WTC11 (cell line): ENCODE measurements around the gene ZMAT1. TPM values are rescaled to one million over a fixed set of nuclear protein-coding genes. Genes with fewer than 3 reads are reported as not detected.

Experiments used
- ATAC-seq: fragments of 200-7000 bp; cut with Tn5 transposase; 2 replicates; pipeline ENCODE4 v1.10.0; 2021; ENCODE audit warnings: mild to moderate bottlenecking, moderate library complexity
- CTCF ChIA-PET: fragments of 300-600 bp; sonication (Branson Sonifier 250); formaldehyde crosslinking; loops from one replicate; lab custom pipeline; 2021; ENCODE audit warnings: antibody characterized with exemption; lab: Charles Lee
- POLR2A ChIA-PET: fragments of 350-600 bp; sonication (Branson Sonifier 250); formaldehyde crosslinking; loops from one replicate; lab custom pipeline; 2021; ENCODE audit warnings: antibody characterized with exemption; lab: Charles Lee
- DNase-seq: peaks from one replicate; pipeline ENCODE4 v3.0.0; 2021; ENCODE audit warnings: low spot score
- H3K27ac Mint-ChIP-seq: 2 replicates; pipeline ENCODE4 v1.8.0; 2021; ENCODE audit warnings: mixed read lengths
- H3K27me3 Mint-ChIP-seq: 2 replicates; pipeline ENCODE4 v1.8.0; 2021; ENCODE audit warnings: low read depth, mild to moderate bottlenecking, moderate library complexity, mixed read lengths
- H3K36me3 Mint-ChIP-seq: 2 replicates; pipeline ENCODE4 v1.8.0; 2021; ENCODE audit warnings: mixed read lengths
- H3K4me1 Mint-ChIP-seq: 2 replicates; pipeline ENCODE4 v1.8.0; 2022; ENCODE audit warnings: mixed read lengths
- H3K4me3 Mint-ChIP-seq: 2 replicates; pipeline ENCODE4 v1.8.0; 2021; ENCODE audit warnings: mild to moderate bottlenecking, moderate library complexity, mixed read lengths
- H3K9me3 Mint-ChIP-seq: 2 replicates; pipeline ENCODE4 v1.8.0; 2021; ENCODE audit warnings: mixed read lengths
- ESRRA ChIP-seq: sonication (generic); formaldehyde crosslinking; IDR thresholded peaks from 2 replicates; pipeline ENCODE4 v1.8.1; 2022; ENCODE audit warnings: mild to moderate bottlenecking, missing genetic modification reagents, borderline replicate concordance
- FOXJ3 ChIP-seq: sonication (generic); formaldehyde crosslinking; IDR thresholded peaks from 2 replicates; pipeline ENCODE4 v1.9.0; 2021; ENCODE audit warnings: missing genetic modification reagents, mild to moderate bottlenecking, borderline replicate concordance
- GTF2I ChIP-seq: fragments of 250-450 bp; sonication (Bioruptor Pico); conservative IDR thresholded peaks from 2 replicates; pipeline ENCODE4 v1.4.0; 2021; ENCODE audit warnings: mild to moderate bottlenecking
- MXD4 ChIP-seq: fragments of 250-450 bp; sonication (Bioruptor Pico); IDR thresholded peaks from 2 replicates; pipeline ENCODE4 v1.8.0; 2021; ENCODE audit warnings: mild to moderate bottlenecking, moderate library complexity, borderline replicate concordance
- NFYB ChIP-seq: sonication (generic); formaldehyde crosslinking; conservative IDR thresholded peaks from 2 replicates; pipeline ENCODE4 v1.8.0; 2022; ENCODE audit warnings: low read depth, missing genetic modification reagents
- SP1 ChIP-seq: sonication (generic); formaldehyde crosslinking; conservative IDR thresholded peaks from 2 replicates; pipeline ENCODE4 v1.8.1; 2022; ENCODE audit warnings: missing genetic modification reagents
- ZNF138 ChIP-seq: sonication (generic); formaldehyde crosslinking; conservative IDR thresholded peaks from 2 replicates; pipeline ENCODE4 v1.8.1; 2022; ENCODE audit warnings: mild to moderate bottlenecking, moderate library complexity, missing genetic modification reagents
- ZNF263 ChIP-seq: sonication (generic); formaldehyde crosslinking; IDR thresholded peaks from 2 replicates; pipeline ENCODE4 v1.8.1; 2022; ENCODE audit warnings: low read depth, mild to moderate bottlenecking, moderate library complexity, missing genetic modification reagents
- ZNF317 ChIP-seq: sonication (generic); formaldehyde crosslinking; IDR thresholded peaks from 2 replicates; pipeline ENCODE4 v1.8.1; 2023; ENCODE audit warnings: low read depth, mild to moderate bottlenecking, moderate library complexity, missing genetic modification reagents, borderline replicate concordance
- ZNF396 ChIP-seq: fragments of 250-450 bp; sonication (Bioruptor Pico); IDR thresholded peaks from 2 replicates; pipeline ENCODE4 v1.8.0; 2021; ENCODE audit warnings: mild to moderate bottlenecking, moderate library complexity, borderline replicate concordance
- total RNA-seq: library from RNA; stranded (reverse); gene quantifications from 3 replicates; pipeline ENCODE4 v1.2.3, GENCODE V29; 2021
- TF ChIP-seq, protein P1 (sequence below): sonication (generic); formaldehyde crosslinking; IDR thresholded peaks from 2 replicates; pipeline ENCODE4 v1.8.1; 2022; ENCODE audit warnings: low read depth, mild to moderate bottlenecking, moderate library complexity, missing genetic modification reagents, borderline replicate concordance
- TF ChIP-seq, protein P2 (sequence below): fragments of 250-450 bp; sonication (Bioruptor Pico); IDR thresholded peaks from 2 replicates; pipeline ENCODE4 v2.1.2; 2022; ENCODE audit warnings: mild to moderate bottlenecking, moderate library complexity
- TF ChIP-seq, protein P3 (sequence below): sonication (generic); formaldehyde crosslinking; IDR thresholded peaks from 2 replicates; pipeline ENCODE4 v1.8.0; 2022; ENCODE audit warnings: mild to moderate bottlenecking, missing genetic modification reagents
- TF ChIP-seq, protein P4 (sequence below): sonication (generic); formaldehyde crosslinking; IDR thresholded peaks from 2 replicates; pipeline ENCODE4 v1.8.1; 2023; ENCODE audit warnings: mild to moderate bottlenecking, missing genetic modification reagents, borderline replicate concordance
- TF ChIP-seq, protein P5 (sequence below): sonication (generic); formaldehyde crosslinking; IDR thresholded peaks from 2 replicates; pipeline ENCODE4 v1.8.1; 2023; ENCODE audit warnings: mild to moderate bottlenecking, missing genetic modification reagents, moderate library complexity
- TF ChIP-seq, protein P6 (sequence below): sonication (generic); formaldehyde crosslinking; IDR thresholded peaks from 2 replicates; pipeline ENCODE4 v1.8.1; 2023; ENCODE audit warnings: mild to moderate bottlenecking, missing genetic modification reagents, moderate library complexity
- TF ChIP-seq, protein P7 (sequence below): sonication (generic); formaldehyde crosslinking; IDR thresholded peaks from 2 replicates; pipeline ENCODE4 v1.8.1; 2022; ENCODE audit warnings: low read depth, missing genetic modification reagents, borderline replicate concordance
- TF ChIP-seq, protein P8 (sequence below): fragments of 200-600 bp; IDR thresholded peaks from 2 replicates; pipeline ENCODE4 v1.8.0; 2022; ENCODE audit warnings: antibody characterized with exemption
- TF ChIP-seq, protein P9 (sequence below): sonication (generic); formaldehyde crosslinking; IDR thresholded peaks from 2 replicates; pipeline ENCODE4 v1.8.0; 2023; ENCODE audit warnings: missing genetic modification reagents, mild to moderate bottlenecking, borderline replicate concordance

ZMAT1 gene
- total RNA-seq, 1 experiment from 2014 or later: 3.0 TPM

DNA sequence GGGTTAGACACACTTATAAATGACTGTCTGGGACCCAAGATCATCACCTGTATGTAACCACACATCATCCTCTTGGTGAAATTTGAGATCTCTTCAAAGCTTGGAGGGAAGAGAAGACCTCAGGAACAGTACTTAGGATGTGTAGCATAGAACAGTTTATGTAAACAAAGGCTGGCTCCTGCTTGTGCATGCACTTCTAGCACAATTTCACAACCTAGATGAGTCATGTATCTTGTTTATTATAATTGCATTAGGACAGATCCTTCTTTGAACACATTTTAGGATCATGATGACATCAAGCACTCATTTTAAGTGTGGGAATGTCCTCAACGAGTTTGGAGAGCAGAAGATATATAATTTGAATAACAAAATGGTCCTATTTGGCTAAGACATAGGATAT lies 26.3 kb upstream of the ZMAT1 start (continued):
- TF ChIP-seq, protein P1, sequence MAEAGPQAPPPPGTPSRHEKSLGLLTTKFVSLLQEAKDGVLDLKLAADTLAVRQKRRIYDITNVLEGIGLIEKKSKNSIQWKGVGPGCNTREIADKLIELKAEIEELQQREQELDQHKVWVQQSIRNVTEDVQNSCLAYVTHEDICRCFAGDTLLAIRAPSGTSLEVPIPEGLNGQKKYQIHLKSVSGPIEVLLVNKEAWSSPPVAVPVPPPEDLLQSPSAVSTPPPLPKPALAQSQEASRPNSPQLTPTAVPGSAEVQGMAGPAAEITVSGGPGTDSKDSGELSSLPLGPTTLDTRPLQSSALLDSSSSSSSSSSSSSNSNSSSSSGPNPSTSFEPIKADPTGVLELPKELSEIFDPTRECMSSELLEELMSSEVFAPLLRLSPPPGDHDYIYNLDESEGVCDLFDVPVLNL (CRISPR knock-in tag): no peak
- TF ChIP-seq, protein P2, sequence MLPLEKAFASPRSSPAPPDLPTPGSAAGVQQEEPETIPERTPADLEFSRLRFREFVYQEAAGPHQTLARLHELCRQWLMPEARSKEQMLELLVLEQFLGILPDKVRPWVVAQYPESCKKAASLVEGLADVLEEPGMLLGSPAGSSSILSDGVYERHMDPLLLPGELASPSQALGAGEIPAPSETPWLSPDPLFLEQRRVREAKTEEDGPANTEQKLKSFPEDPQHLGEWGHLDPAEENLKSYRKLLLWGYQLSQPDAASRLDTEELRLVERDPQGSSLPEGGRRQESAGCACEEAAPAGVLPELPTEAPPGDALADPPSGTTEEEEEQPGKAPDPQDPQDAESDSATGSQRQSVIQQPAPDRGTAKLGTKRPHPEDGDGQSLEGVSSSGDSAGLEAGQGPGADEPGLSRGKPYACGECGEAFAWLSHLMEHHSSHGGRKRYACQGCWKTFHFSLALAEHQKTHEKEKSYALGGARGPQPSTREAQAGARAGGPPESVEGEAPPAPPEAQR (CRISPR knock-in tag): no peak
- TF ChIP-seq, protein P3, sequence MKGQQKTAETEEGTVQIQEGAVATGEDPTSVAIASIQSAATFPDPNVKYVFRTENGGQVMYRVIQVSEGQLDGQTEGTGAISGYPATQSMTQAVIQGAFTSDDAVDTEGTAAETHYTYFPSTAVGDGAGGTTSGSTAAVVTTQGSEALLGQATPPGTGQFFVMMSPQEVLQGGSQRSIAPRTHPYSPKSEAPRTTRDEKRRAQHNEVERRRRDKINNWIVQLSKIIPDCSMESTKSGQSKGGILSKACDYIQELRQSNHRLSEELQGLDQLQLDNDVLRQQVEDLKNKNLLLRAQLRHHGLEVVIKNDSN (CRISPR knock-in tag): no peak
- TF ChIP-seq ZNF138 (CRISPR knock-in tag): no peak
- no peak for TF ChIP-seq ESRRA (CRISPR knock-in tag)
- TF ChIP-seq, protein P4, sequence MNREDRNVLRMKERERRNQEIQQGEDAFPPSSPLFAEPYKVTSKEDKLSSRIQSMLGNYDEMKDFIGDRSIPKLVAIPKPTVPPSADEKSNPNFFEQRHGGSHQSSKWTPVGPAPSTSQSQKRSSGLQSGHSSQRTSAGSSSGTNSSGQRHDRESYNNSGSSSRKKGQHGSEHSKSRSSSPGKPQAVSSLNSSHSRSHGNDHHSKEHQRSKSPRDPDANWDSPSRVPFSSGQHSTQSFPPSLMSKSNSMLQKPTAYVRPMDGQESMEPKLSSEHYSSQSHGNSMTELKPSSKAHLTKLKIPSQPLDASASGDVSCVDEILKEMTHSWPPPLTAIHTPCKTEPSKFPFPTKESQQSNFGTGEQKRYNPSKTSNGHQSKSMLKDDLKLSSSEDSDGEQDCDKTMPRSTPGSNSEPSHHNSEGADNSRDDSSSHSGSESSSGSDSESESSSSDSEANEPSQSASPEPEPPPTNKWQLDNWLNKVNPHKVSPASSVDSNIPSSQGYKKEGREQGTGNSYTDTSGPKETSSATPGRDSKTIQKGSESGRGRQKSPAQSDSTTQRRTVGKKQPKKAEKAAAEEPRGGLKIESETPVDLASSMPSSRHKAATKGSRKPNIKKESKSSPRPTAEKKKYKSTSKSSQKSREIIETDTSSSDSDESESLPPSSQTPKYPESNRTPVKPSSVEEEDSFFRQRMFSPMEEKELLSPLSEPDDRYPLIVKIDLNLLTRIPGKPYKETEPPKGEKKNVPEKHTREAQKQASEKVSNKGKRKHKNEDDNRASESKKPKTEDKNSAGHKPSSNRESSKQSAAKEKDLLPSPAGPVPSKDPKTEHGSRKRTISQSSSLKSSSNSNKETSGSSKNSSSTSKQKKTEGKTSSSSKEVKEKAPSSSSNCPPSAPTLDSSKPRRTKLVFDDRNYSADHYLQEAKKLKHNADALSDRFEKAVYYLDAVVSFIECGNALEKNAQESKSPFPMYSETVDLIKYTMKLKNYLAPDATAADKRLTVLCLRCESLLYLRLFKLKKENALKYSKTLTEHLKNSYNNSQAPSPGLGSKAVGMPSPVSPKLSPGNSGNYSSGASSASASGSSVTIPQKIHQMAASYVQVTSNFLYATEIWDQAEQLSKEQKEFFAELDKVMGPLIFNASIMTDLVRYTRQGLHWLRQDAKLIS: no peak
- TF ChIP-seq ZNF263 (CRISPR knock-in tag): no peak
- no peak for TF ChIP-seq ZNF396 (CRISPR knock-in tag)
- TF ChIP-seq, protein P5, sequence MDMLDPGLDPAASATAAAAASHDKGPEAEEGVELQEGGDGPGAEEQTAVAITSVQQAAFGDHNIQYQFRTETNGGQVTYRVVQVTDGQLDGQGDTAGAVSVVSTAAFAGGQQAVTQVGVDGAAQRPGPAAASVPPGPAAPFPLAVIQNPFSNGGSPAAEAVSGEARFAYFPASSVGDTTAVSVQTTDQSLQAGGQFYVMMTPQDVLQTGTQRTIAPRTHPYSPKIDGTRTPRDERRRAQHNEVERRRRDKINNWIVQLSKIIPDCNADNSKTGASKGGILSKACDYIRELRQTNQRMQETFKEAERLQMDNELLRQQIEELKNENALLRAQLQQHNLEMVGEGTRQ (CRISPR knock-in tag): no peak

DNA sequence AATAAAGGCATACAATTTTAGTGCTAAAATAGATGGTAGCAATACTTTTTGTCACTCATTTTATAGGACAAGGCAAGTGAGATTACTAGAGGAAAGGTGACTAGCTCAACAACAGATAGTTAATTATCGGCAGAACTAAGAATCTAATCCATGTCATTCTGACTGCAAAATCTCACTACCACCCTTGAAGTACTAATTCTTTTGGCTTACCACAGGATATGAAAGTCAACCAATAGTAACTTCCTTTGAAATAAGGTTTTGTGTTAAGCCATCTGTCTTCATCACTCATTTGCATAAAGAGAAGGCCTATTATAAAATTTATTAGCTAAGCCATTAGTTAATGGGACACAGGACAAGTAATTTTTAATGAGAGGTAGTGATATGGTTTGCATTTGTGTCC lies 25.3 kb upstream of the ZMAT1 start:
- H3K4me3 Mint-ChIP-seq: no peak overlapping the region
- no peak for ATAC-seq
- no peak for DNase-seq
- H3K9me3 Mint-ChIP-seq: peaks cover 34% of the 10 kb centered on the region
- ChIA-PET CTCF (no interaction called here), POLR2A (no interaction called here)
- H3K4me1 Mint-ChIP-seq: peaks cover 24% of the 10 kb centered on the region
- peaks cover 61% of the 10 kb centered on the region for H3K27me3 Mint-ChIP-seq
- H3K36me3 Mint-ChIP-seq: peaks cover 18% of the 10 kb centered on the region
- H3K27ac Mint-ChIP-seq: no peak overlapping the region
- TF ChIP-seq MXD4 (CRISPR knock-in tag) (no peak), GTF2I (no peak), NFYB (CRISPR knock-in tag) (no peak), SP1 (CRISPR knock-in tag) (no peak), ZNF317 (no peak), FOXJ3 (CRISPR knock-in tag) (no peak), ZNF396 (CRISPR knock-in tag) (no peak)
- TF ChIP-seq, protein P6, sequence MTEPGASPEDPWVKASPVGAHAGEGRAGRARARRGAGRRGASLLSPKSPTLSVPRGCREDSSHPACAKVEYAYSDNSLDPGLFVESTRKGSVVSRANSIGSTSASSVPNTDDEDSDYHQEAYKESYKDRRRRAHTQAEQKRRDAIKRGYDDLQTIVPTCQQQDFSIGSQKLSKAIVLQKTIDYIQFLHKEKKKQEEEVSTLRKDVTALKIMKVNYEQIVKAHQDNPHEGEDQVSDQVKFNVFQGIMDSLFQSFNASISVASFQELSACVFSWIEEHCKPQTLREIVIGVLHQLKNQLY: no peak
- TF ChIP-seq, protein P7, sequence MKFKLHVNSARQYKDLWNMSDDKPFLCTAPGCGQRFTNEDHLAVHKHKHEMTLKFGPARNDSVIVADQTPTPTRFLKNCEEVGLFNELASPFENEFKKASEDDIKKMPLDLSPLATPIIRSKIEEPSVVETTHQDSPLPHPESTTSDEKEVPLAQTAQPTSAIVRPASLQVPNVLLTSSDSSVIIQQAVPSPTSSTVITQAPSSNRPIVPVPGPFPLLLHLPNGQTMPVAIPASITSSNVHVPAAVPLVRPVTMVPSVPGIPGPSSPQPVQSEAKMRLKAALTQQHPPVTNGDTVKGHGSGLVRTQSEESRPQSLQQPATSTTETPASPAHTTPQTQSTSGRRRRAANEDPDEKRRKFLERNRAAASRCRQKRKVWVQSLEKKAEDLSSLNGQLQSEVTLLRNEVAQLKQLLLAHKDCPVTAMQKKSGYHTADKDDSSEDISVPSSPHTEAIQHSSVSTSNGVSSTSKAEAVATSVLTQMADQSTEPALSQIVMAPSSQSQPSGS (CRISPR knock-in tag): no peak
- TF ChIP-seq, protein P8, sequence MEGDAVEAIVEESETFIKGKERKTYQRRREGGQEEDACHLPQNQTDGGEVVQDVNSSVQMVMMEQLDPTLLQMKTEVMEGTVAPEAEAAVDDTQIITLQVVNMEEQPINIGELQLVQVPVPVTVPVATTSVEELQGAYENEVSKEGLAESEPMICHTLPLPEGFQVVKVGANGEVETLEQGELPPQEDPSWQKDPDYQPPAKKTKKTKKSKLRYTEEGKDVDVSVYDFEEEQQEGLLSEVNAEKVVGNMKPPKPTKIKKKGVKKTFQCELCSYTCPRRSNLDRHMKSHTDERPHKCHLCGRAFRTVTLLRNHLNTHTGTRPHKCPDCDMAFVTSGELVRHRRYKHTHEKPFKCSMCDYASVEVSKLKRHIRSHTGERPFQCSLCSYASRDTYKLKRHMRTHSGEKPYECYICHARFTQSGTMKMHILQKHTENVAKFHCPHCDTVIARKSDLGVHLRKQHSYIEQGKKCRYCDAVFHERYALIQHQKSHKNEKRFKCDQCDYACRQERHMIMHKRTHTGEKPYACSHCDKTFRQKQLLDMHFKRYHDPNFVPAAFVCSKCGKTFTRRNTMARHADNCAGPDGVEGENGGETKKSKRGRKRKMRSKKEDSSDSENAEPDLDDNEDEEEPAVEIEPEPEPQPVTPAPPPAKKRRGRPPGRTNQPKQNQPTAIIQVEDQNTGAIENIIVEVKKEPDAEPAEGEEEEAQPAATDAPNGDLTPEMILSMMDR: no peak
- TF ChIP-seq, protein P9, sequence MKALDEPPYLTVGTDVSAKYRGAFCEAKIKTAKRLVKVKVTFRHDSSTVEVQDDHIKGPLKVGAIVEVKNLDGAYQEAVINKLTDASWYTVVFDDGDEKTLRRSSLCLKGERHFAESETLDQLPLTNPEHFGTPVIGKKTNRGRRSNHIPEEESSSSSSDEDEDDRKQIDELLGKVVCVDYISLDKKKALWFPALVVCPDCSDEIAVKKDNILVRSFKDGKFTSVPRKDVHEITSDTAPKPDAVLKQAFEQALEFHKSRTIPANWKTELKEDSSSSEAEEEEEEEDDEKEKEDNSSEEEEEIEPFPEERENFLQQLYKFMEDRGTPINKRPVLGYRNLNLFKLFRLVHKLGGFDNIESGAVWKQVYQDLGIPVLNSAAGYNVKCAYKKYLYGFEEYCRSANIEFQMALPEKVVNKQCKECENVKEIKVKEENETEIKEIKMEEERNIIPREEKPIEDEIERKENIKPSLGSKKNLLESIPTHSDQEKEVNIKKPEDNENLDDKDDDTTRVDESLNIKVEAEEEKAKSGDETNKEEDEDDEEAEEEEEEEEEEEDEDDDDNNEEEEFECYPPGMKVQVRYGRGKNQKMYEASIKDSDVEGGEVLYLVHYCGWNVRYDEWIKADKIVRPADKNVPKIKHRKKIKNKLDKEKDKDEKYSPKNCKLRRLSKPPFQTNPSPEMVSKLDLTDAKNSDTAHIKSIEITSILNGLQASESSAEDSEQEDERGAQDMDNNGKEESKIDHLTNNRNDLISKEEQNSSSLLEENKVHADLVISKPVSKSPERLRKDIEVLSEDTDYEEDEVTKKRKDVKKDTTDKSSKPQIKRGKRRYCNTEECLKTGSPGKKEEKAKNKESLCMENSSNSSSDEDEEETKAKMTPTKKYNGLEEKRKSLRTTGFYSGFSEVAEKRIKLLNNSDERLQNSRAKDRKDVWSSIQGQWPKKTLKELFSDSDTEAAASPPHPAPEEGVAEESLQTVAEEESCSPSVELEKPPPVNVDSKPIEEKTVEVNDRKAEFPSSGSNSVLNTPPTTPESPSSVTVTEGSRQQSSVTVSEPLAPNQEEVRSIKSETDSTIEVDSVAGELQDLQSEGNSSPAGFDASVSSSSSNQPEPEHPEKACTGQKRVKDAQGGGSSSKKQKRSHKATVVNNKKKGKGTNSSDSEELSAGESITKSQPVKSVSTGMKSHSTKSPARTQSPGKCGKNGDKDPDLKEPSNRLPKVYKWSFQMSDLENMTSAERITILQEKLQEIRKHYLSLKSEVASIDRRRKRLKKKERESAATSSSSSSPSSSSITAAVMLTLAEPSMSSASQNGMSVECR (CRISPR knock-in tag): no peak
